SKM-1 treated with dmso at 0.1 percent for 144 hours (cell line): ENCODE data around the gene GOLGA8K.
"Not testable (repeated sequence)": the region's sequence is repeated elsewhere in the genome, so short reads cannot be mapped to it uniquely, and the experiment has no call there.

Experiments
- DNase-seq: peaks from one replicate; lab custom pipeline; 2025; ENCODE audit not compliant: unreplicated experiment; lab: John Stamatoyannopoulos, UW

The GOLGA8K gene, protein sequence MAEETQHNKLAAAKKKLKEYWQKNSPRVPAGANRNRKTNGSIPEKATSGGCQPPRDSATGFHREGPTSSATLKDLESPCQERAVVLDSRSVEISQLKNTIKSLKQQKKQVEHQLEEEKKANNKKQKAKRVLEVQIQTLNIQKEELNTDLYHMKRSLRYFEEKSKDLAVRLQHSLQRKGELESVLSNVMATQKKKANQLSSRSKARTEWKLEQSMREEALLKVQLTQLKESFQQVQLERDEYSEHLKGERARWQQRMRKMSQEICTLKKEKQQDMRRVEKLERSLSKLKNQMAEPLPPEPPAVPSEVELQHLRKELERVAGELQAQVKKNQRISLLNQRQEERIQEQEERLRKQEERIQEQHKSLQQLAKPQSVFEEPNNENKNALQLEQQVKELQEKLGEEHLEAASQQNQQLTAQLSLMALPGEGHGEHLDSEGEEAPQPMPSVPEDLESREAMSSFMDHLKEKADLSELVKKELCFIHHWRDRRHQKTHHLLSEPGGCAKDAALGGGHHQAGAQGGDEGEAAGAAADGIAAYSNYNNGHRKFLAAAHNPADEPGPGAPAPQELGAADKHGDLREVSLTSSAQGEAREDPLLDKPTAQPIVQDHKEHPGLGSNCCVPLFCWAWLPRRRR

DNA sequence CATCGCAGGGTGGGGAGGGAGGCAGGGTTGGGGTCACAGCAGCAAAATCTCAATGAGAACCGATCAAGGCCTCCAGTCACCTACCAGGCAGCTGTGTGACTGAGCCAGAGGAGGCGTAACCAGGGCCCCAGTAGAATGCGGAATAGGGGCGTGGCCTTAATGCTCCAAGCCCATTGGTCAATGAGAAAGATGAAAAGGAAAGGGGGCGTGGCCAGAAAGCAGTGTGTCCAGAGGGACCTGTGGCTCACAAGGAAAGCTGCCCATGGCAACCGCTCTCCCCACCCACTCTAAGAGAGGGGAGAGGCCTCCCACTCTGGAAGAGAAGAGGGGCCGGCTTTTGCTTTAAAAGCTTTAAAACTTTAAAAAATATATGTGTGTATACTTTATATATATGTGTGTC is at the start of gene GOLGA8K:
TSS of gene GOLGA8K (minus strand) at position 101 of the 400 bp plus-strand sequence. CDS start at position 3, 98 bp downstream.
- DNase-seq = not testable (repeated sequence)

DNA sequence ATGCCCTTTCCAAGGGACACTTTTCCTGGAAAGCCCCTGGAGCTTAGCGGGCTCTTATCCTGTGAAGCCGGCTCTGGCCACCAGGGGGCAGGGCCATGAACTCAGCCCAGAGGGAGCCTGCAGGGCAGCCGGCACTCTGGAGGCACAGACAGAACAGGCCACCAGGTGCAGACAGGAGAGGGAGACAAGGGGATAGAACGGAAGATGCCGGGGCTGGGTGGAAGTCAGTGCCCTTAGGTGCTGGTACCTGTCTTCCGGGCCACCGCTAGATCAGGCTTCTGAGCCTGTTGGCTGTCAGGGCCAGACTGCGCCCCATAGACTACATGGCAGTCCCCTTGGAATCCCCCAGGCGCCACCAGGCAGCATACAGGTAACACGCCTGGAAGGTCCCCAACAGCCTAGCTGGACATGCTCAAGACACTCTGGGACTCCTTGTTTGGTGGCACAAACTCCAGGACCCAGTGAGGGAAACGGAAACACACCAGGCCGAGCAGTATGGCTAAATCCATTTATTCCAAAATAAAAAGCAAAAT is 37.4 kb upstream of the GOLGA8K start:
- DNase-seq = not testable (repeated sequence)

DNA sequence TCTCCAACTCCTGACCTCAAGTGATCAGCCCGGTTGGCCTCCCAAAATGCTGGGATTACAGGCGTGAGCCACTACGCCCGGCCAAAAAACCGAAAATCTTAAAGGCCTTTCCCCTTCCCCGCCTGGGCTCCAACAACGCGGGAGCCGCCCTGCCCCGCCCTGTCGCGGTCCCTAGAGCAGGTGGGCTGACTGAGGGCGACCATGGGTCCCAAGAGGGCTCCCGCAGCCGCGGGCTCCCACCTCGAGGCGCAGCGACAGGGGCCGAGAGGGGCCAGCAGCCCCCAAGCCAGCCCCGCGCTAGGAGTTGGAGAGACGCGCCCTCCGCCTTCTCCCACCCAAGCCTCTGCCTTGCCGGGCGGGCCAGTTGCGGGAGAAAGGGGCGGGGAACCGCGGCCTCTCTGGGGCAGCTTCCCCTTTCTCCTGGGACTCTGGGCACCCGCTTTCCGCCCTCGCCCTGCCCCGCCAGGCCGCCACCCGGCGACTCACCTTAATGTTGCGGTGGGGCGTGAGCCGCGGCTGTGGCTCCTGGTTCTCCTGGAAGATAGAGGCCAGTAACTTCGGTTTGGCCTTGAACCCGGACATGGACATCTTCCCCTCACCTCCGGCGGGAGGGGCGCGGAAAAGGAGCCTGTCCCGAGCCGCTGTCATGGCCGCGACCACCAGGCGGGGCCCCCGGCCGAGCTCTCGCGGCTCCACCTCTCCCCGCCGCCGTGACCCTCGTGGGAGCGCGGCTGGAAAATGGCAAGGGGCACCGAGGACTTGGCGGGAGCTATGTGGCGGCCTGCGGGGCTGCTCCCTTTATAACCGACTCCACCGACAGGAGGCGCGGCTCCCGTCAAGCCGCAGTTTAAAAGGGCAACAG is 31.2 kb upstream of the GOLGA8K start:
- not testable (repeated sequence) for DNase-seq

DNA sequence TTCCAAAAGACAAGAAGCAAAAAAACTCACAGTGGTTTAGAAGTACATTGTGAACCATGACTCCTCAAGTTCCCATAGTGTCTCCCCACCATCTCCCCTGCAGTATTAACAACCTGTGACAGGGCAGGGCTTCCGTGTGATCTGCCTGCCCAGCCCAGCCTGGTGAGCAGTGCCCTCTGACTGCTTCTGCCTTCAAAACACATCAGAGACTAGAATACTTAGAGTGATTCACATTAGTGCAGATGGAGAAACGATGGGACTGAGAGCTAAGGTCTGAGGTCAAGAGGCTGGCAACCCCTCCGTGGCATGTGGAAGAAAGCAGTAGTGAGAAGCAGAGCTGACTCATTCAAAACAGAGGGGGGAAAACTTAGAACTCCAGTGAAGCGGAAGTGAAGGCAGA is 24.5 kb upstream of the GOLGA8K start:
- not testable (repeated sequence) for DNase-seq

DNA sequence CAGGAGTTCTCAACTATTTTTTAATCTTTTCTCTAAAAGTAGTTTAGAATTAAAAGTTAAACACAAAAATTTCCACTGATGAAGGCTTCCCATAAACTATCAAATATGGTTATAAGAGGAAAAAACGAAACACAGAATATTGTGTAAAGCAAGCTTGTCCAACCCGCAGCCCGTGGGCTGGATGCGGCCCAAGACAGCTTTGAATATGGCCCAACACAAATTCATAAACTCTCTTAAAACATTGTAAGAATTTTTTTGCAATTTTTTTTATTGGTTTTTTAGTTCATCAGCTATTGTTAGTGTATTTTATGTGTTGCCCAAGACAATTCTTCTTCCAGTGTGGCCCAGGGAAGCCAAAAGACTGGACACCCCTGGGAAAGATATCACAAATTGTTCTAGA is 23.4 kb upstream of the GOLGA8K start:
- not testable (repeated sequence) for DNase-seq

DNA sequence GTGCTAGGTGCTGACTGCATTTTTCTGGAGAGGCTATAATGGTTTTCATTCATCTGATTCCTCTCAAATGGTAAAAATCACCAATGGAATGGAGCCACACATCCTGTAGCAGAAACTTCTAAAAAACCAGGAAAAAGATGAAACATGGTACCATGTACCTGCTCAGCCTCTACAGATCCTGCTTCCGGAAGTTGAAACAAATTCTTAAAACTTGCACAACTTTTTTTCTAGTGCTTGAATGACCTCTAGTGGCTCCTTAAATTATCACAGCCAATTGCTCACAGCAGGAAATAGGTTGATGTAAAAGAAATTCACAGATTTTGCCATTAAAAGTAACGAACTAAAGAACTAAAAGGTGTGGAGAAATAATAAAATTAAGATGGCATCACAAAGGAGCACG is 4.8 kb upstream of the GOLGA8K start:
- not testable (repeated sequence) for DNase-seq

DNA sequence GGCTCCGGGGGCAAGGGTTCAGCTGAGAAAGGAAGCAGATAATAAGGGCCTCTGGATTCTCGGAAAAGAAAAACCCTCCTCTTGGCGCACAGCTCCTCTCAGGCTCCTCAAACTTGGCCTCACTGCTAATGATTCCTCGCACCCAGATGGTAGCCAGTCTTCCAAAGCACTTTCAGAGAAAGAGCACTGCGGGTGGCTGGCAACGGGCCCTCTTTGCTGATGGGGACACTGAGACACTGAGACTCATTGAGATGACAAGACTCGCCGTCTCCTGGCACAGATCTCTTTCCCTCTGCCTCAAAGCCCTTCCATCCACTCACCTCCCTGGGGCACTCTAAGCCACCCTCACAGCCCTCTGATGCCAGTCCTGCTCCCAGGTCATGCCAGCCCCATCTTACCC is 6.6 kb downstream of the GOLGA8K start:
- not testable (repeated sequence) for DNase-seq

DNA sequence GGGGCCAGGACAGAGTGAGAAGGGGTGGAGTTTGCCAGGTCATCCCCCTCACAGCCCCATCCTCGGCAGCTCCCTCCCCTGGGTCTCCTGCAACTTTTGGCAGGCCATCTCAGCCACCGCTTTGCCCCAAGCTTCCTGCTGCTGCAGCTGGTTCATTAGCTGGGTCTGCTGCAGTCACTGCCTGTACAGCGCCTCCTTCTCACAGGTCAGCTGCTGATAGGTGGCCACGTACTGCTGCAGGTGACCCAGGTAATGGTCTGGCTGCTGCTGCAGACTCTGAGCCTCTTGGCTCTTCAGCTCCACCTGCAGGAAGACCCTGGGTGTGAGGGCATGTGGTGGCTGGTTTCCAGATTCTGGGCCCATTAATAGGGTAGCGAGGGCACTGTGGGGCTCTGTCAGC is 8.3 kb downstream of the GOLGA8K start:
- not testable (repeated sequence) for DNase-seq

DNA sequence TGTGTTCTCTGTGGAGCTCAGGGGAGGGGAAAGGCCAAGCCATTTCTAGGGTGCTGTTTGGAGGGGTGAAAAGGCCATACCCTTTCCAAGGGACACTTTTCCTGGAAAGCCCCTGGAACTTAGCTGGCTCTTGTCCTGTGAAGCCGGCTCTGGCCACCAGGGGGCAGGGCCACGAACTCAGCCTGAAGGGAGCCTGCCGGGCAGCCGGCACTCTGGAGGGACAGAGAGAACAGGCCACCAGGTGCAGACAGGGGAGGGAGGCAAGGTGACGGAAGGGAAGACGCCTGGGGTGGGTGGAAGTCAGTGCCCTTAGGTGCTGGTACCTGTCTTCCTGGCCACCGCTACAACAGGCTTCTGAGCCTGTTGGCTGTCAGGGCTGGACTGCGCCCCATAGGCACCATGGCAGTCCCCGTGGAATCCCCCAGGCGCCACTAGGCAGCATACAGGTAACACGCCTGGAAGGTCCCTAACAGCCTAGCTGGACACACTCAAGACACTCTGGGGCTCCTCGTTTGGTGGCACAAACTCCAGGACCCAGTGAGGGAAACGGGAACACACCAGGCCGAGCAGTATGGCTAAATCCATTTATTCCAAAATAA is 14.9 kb downstream of the GOLGA8K start:
- DNase-seq = not testable (repeated sequence)

DNA sequence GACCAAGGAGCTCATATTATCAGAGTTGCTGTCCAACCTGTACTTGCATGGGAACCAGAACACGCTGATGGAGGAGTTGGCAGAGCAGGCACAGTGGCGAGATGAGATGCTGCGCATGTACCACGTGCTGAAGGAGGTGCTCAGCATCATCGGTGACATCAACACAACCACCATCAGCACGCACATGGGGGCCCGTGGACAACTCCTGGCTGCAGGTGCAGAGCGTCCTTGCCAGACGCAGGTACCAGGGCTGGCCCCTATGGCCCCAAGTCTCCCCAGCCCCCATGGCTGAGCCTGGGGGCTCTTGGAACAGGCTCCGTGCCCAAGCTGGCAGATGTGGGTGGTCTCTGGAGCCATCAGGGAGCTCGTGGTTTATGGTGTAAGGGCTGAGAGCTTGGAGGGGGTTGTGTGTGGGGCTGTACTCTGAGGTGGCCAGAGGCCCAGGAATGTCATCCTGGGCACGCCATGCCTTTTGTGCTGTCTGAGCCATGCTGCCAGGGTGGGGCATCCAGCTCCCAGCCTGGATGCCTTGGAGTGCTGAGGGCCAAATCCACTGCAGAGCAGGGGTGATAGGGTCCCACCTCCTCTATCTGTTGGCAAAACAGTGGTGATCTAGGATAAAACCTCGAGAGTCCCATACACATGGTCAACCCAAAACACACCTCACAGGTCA is 17.1 kb downstream of the GOLGA8K start:
- DNase-seq = not testable (repeated sequence)

DNA sequence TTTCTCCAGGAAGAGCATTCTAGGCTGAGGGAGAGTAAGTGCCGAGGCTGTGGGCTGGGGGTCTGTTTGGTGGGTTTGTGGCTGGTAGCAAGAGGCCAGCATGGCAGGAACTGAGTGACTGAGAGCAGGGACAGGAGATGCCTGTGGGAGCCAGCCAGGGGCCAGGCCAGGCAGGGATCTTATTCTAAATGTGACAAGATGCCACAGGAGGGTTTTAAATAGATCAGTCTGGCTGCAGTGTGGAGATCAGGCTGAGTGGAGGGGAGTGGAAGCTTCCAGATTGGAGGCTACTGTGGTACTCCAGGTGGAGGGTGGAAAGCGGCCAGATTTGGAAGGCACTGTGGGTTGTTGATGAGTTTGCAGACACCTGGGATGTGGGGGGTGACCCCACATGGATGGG is 28.9 kb downstream of the GOLGA8K start:
- not testable (repeated sequence) for DNase-seq

DNA sequence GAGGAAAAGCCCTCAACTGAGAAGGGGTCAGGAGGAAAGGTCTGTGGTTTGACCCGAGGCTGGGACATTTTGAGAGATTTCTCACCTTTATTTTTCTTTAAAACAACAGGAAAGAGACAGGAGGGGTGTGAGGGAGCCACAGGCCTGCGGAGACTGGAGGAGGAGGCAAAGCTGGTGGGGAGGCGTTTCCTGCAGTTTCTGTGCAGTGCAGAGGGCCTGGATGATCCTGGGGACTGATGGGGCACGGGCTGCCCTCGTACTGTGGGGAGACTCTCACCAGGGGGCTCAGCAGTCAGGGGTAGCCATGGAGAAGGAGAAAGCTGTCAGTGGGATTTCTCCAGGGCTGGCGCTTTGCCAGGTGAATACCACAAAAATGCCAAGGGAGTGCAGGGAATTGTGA is 29.4 kb downstream of the GOLGA8K start:
- not testable (repeated sequence) for DNase-seq

DNA sequence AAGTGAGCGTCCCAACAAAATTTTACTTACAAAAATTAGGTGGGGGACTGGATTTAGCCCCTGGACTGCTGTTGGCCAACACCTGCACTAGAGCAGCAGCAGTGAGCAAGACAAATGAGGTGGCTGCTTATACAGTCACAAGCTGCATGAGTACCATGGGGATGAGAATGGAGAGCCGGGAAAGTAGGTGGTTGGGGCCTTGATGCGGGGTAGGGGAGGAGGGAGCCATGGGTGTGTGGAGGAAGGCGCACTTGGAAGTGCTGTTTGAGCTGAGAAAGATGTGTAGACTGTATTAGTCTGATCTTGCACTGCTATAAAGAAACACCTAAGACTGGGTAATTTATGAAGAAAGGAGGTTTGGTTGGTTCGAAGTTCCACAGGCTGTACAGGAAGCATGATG is 31.0 kb downstream of the GOLGA8K start:
- DNase-seq = not testable (repeated sequence)

DNA sequence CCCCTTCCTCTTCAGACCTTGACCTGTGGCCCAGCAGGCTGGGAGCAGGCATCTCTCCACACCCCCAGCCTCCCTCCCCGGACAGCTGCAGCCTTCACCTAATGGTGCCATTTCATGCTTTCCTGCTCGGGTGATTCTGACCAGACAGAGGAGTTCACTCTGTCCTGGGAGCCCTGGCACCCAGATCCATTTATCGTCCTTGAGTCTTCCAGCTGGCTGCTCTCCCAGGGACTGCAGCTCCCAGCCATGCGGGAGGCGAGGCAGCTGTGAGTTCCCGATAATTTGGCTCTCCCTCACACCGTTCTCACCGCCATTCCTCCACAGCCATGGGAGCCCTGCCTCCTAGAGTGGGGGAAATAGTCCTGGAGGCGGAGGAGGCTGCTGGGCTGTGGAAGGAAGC is 32.6 kb downstream of the GOLGA8K start:
- not testable (repeated sequence) for DNase-seq

DNA sequence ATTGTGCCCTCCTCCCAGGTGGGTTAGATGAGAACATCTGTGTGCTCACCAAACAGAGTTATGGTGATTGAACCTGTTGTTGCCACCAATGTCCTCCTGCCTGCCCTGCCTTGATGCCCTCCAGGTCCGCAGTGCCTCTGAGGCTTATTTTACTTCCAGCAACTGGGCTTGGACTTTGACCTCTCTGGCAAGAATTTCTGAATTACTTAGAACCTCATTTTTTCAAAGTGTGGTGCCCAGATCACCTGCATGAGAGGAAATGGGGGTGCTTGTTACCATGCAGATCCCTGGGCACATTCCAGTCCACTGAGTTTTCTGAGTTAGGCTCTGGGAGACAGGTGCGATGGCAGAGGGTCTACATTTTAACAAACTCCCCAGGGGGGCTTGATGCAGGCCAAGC is 33.0 kb downstream of the GOLGA8K start:
- not testable (repeated sequence) for DNase-seq

DNA sequence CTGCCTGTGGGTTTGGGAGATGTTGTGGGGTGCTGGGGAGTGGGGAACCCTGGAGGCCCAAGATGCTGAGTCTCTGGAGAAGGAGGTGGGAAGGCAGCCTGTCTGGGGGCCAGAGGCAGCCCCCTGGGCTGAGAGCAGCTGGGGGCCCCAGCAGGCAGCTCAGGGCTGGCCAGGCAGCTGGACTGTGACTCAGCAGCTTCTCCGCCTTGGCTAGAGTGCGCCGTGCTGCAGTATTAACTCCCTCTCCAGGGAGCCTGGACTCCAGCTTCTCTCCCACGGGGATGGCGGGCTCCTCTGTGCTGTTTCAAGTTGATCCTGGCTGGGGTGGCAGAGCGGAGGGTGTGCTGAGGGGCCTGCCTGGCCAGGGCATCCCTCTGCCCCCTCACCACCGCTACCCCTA is 36.6 kb downstream of the GOLGA8K start:
- DNase-seq = not testable (repeated sequence)

DNA sequence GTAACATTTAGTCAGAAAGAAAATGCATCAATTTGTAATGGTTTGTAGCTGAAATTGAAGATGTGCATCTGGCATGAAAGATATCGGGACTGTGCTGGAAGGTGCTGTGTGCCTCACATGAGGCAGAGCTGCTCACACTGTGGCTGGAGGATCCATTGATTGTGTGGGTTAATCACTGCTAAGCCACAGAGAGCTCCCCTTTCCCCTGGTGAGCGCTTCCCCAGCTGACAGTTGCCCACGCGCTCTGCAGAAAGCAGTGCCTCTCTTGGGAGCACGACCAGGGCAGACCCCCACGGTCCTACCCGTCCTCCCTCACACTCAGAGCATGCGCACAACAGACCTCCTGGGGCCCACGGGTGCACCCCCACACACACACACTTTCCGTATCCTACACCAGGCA is 37.1 kb downstream of the GOLGA8K start:
- not testable (repeated sequence) for DNase-seq

DNA sequence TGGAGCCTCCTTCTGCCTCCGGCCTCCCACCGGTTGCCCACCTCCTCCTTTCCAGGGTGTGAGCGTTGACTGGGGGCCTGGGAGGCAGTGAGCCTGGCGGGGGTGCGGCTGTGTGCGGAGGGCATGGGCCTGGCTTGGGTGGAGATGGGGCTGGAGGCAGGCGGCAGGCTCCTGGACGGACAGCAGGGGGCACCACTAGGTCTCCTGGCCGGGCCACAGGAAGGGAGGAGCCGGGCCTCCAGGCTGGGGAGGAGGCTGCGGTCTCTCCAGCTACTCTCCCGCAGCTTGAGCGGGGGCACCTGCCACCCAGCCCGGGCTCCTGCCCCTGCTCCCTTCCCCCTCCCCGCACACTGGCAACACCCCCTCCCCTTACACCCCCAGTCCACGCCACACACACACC is 38.1 kb downstream of the GOLGA8K start:
- DNase-seq = not testable (repeated sequence)

DNA sequence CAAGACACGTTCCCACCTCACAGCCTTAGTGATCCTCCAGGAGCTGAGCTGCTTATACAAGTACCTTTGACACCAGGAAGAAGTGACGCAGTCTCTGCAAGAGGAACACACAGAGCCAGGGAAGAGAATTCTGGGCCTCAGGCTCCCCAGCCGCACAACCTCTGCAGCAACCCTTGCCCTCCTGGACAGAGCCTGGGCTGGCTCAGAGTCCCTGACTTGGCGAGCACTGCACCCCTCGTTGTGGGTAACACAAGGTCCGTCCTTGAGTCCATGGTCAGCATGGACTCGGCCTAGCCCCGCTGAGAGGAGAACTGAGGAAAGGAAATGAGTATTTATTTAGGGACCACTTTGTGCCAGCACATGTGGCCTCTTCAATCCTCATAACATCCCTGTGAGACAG is 39.6 kb downstream of the GOLGA8K start:
- not testable (repeated sequence) for DNase-seq

DNA sequence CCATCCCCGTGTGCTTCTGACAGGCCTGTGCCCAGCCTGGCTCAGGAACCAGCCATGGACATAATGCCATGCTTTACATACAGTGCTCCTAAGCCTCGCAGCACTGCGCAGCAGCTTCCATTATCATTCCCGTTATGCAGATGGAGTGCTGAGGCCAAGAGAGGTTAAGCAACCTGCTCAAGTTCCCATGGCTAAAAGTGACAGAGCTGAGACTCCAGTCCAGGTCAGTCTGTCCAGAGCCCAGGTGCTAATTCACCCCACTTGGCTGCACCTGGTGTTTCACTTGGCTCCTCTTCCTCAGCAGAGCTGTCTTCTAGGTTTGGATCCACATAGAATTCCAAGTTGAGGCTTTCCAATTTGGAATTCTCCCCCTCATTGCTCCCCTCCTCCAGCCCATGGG is 41.4 kb downstream of the GOLGA8K start:
- DNase-seq = not testable (repeated sequence)
